SU-DHL-6 (cell line): ENCODE results near the gene SCAMP5.

Experiments used
- EZH2phosphoT487 ChIP-seq: fragments of 200-600 bp; sonication (generic), shearing (Covaris generic); conservative IDR thresholded peaks from 2 replicates; pipeline ENCODE4 v1.6.1; 2018; ENCODE audit warnings: mild to moderate bottlenecking, antibody characterized with exemption, low read length, moderate library complexity, mixed read lengths
- TF ChIP-seq, protein P1 (sequence below): fragments of 200-600 bp; sonication (generic); IDR thresholded peaks from one replicate; pipeline ENCODE4 v1.5.1; 2017; ENCODE audit warnings: antibody characterized with exemption, mild to moderate bottlenecking, low read length, moderate library complexity; ENCODE audit not compliant: insufficient read depth, poor library complexity, severe bottlenecking

DNA sequence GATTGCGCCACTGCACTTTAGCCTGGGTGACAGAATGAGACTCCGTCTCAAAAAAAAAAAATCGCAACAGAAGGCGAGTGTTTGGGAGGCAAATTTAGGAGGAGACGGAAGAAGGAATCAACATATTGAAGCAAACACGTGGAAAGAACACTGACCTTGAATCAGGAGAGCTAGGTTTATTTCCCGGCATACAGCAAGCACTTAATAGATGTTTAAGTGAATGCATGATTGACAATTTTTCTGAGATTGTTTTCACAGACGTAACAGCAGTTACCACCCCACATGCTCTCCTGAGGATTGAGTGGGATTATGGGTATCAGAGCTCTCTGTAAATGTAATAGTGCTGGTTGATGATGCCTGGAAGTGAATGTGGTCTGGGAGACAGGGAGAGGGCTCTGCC lies 33.1 kb upstream of the SCAMP5 start:
- no peak for TF ChIP-seq EZH2phosphoT487
- TF ChIP-seq, protein P1, sequence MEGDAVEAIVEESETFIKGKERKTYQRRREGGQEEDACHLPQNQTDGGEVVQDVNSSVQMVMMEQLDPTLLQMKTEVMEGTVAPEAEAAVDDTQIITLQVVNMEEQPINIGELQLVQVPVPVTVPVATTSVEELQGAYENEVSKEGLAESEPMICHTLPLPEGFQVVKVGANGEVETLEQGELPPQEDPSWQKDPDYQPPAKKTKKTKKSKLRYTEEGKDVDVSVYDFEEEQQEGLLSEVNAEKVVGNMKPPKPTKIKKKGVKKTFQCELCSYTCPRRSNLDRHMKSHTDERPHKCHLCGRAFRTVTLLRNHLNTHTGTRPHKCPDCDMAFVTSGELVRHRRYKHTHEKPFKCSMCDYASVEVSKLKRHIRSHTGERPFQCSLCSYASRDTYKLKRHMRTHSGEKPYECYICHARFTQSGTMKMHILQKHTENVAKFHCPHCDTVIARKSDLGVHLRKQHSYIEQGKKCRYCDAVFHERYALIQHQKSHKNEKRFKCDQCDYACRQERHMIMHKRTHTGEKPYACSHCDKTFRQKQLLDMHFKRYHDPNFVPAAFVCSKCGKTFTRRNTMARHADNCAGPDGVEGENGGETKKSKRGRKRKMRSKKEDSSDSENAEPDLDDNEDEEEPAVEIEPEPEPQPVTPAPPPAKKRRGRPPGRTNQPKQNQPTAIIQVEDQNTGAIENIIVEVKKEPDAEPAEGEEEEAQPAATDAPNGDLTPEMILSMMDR = no peak
